ENCODE measurements around the gene SFMBT2.
"Not testable (repeated sequence)": the region's sequence is repeated elsewhere in the genome, so short reads cannot be mapped to it uniquely, and the experiment has no call there.

The SFMBT2 gene

GRCh38 chr10:7209458-7209857, 201.4 kb downstream of the SFMBT2 start:
- no peak for DNase-seq

- no peak for DNase-seq
Measured at GRCh38 chr10:7206412-7207100, 204.3 kb downstream of the SFMBT2 start.

GRCh38 chr10:7205656-7206055, 205.2 kb downstream of the SFMBT2 start:
- DNase-seq = no peak

- DNase-seq = no peak
Measured at GRCh38 chr10:7202793-7203355, 208.0 kb downstream of the SFMBT2 start.

- no peak for DNase-seq
Measured at GRCh38 chr10:7199152-7199760, 211.6 kb downstream of the SFMBT2 start.

GRCh38 chr10:7196284-7196683, 214.6 kb downstream of the SFMBT2 start:
- no peak for DNase-seq

GRCh38 chr10:7195118-7195517, 215.7 kb downstream of the SFMBT2 start:
- DNase-seq = no peak

GRCh38 chr10:7194571-7194970, 216.3 kb downstream of the SFMBT2 start:
- DNase-seq = no peak

- no peak for DNase-seq
Measured at GRCh38 chr10:7193369-7193768, 217.5 kb downstream of the SFMBT2 start.

GRCh38 chr10:7192831-7193361, 217.9 kb downstream of the SFMBT2 start:
- peak; percentile 42 for DNase-seq

GRCh38 chr10:7192061-7192460, 218.8 kb downstream of the SFMBT2 start:
- DNase-seq = no peak

- DNase-seq = not testable (repeated sequence)
Measured at GRCh38 chr10:7190772-7191171, 220.1 kb downstream of the SFMBT2 start.

- no peak for DNase-seq
Measured at GRCh38 chr10:7189909-7190308, 220.9 kb downstream of the SFMBT2 start.

GRCh38 chr10:7188456-7189050, 222.3 kb downstream of the SFMBT2 start:
- DNase-seq = no peak

- DNase-seq = no peak
Measured at GRCh38 chr10:7186387-7187018, 224.3 kb downstream of the SFMBT2 start.

GRCh38 chr10:7185367-7185690, 225.5 kb downstream of the SFMBT2 start:
- DNase-seq = no peak

- DNase-seq = no peak
Measured at GRCh38 chr10:7184660-7185366, 226.0 kb downstream of the SFMBT2 start.

- DNase-seq = not testable (repeated sequence)
Measured at GRCh38 chr10:7184116-7184515, 226.7 kb downstream of the SFMBT2 start.

GRCh38 chr10:7182327-7182726, 228.5 kb downstream of the SFMBT2 start:
- DNase-seq = not testable (repeated sequence)

- no peak for DNase-seq
Measured at GRCh38 chr10:7181420-7181819, 229.4 kb downstream of the SFMBT2 start.

GRCh38 chr10:7179536-7179935, 231.3 kb downstream of the SFMBT2 start:
- DNase-seq = no peak

- DNase-seq = no peak
Measured at GRCh38 chr10:7173948-7174347, 236.9 kb downstream of the SFMBT2 start.

GRCh38 chr10:7171825-7172224, 239.0 kb downstream of the SFMBT2 start:
- no peak for DNase-seq
